Measurements from ENCODE around the gene GRK7.

GRCh38 chr3:141753399-141753798, 9.8 kb upstream of the GRK7 start:
- TF ChIP-seq MAX (IDR thresholded peaks at IDR 0.05; ENCODE audit: insufficient read depth, insufficient read length) (no peak), CTCF (IDR thresholded peaks at IDR 0.05; ENCODE audit: extremely low read depth in 1 of 2, insufficient read depth in 1 of 2, low read depth in 1 of 2, low read length in 2 of 2) (no peak)

Data from endothelial cell of umbilical vein (primary cell).